Hepatocyte (in vitro differentiated cells): ENCODE measurements around the gene TXNRD2. TPM values are rescaled to one million over a fixed set of nuclear protein-coding genes. Genes with fewer than 3 reads are reported as not detected.

ENCODE experiments used
- DNase-seq: peaks from one replicate; pipeline ENCODE4 v3.0.0-alpha.2; 2016; ENCODE audit warnings: low spot score
- H2AFZ ChIP-seq: fragments of 200-600 bp; sonication (generic); 2 replicates; pipeline ENCODE4 v1.6.0; 2016; ENCODE audit warnings: antibody characterized with exemption, mild to moderate bottlenecking
- H3K27ac ChIP-seq: fragments of 200-600 bp; sonication (generic); 2 replicates; pipeline ENCODE4 v1.5.1; 2016; ENCODE audit warnings: mild to moderate bottlenecking
- H3K27me3 ChIP-seq: fragments of 200-600 bp; sonication (generic); 2 replicates; pipeline ENCODE4 v1.6.1; 2016
- H3K36me3 ChIP-seq: fragments of 200-600 bp; sonication (generic); replicated peaks from 2 replicates; pipeline ENCODE4 v1.5.1; 2016; ENCODE audit warnings: low read depth; ENCODE audit not compliant: insufficient read depth
- H3K4me1 ChIP-seq: fragments of 200-600 bp; sonication (generic); 2 replicates; pipeline ENCODE4 v1.5.1; 2016; ENCODE audit warnings: mild to moderate bottlenecking, moderate library complexity; ENCODE audit not compliant: insufficient read depth
- H3K4me2 ChIP-seq: fragments of 200-600 bp; sonication (generic); 2 replicates; pipeline ENCODE4 v1.6.0; 2016
- H3K4me3 ChIP-seq: fragments of 200-600 bp; sonication (generic); 2 replicates; pipeline ENCODE4 v1.5.1; 2016; ENCODE audit warnings: mild to moderate bottlenecking
- H3K79me2 ChIP-seq: fragments of 200-600 bp; sonication (generic); 2 replicates; pipeline ENCODE4 v1.6.0; 2017; ENCODE audit warnings: mild to moderate bottlenecking
- H3K9me2 ChIP-seq: fragments of 200-600 bp; sonication (generic); replicated peaks from 2 replicates; pipeline ENCODE4 v1.6.0; 2017; ENCODE audit warnings: mild to moderate bottlenecking; ENCODE audit not compliant: insufficient read depth
- H3K9me3 ChIP-seq: fragments of 200-600 bp; sonication (generic); 2 replicates; pipeline ENCODE4 v1.5.1; 2016; ENCODE audit warnings: low read depth, mild to moderate bottlenecking
- H4K20me1 ChIP-seq: fragments of 200-600 bp; sonication (generic); 2 replicates; pipeline ENCODE4 v1.6.0; 2016; ENCODE audit warnings: mild to moderate bottlenecking; ENCODE audit not compliant: insufficient read depth, poor library complexity, severe bottlenecking
- EZH2 ChIP-seq: fragments of 200-600 bp; sonication (generic); IDR thresholded peaks from 2 replicates; pipeline ENCODE4 v1.6.1; 2016; ENCODE audit warnings: antibody characterized with exemption, mild to moderate bottlenecking, borderline replicate concordance
- EZH2phosphoT487 ChIP-seq: fragments of 200-600 bp; sonication (generic); IDR thresholded peaks from one replicate; pipeline ENCODE4 v1.6.1; 2018; ENCODE audit warnings: antibody characterized with exemption, mild to moderate bottlenecking, low read depth, moderate library complexity; ENCODE audit not compliant: unreplicated experiment, severe bottlenecking
- WGBS: methylation state at CpG from one replicate; pipeline ENCODE4 v1.1.6; 2016; ENCODE audit warnings: low lambda C conversion rate; ENCODE audit errors: missing lambda C conversion rate; 5-methylcytosine and 5-hydroxymethylcytosine counted together
- polyA plus RNA-seq: library from polyadenylated mRNA; unstranded; fragments of >200 nt; fragmentation: Nextera tagmentation; extraction: Ambion mirVana; gene quantifications from 2 replicates; pipeline ENCODE4 v1.2.1, GENCODE V29; 2016
- total RNA-seq: library from RNA; depleted of rRNA; stranded (reverse); fragments of >200 nt; gene quantifications from 2 replicates; pipeline ENCODE4 v1.2.3, GENCODE V29; 2014
- TF ChIP-seq, protein P1 (sequence below): fragments of 200-600 bp; sonication (generic); IDR thresholded peaks from 2 replicates; pipeline ENCODE4 v1.5.1; 2016; ENCODE audit warnings: antibody characterized with exemption, mild to moderate bottlenecking; ENCODE audit not compliant: poor library complexity

The TXNRD2 gene
- total and polyA plus RNA-seq, 2 experiments from 2014 or later: 0.60 to 2.1 TPM

- Histone ChIP-seq H3K4me1 (no peaks in the 10 kb centered on the region), H3K27ac (no peak overlapping the region), H3K27me3 (no peaks in the 10 kb centered on the region), H3K36me3 (no peaks in the 10 kb centered on the region), H4K20me1 (no peaks in the 10 kb centered on the region), H2AFZ (no peak overlapping the region), H3K4me2 (no peak overlapping the region), H3K4me3 (no peak overlapping the region), H3K79me2 (no peaks in the 10 kb centered on the region), H3K9me3 (no peaks in the 10 kb centered on the region), H3K9me2 (no peaks in the 10 kb centered on the region)
- DNase-seq: no peak
- WGBS: 93% methylated on average over 13 of the region's 13 CpGs
- TF ChIP-seq EZH2 (no peak), EZH2phosphoT487 (no peak)
- TF ChIP-seq, protein P1, sequence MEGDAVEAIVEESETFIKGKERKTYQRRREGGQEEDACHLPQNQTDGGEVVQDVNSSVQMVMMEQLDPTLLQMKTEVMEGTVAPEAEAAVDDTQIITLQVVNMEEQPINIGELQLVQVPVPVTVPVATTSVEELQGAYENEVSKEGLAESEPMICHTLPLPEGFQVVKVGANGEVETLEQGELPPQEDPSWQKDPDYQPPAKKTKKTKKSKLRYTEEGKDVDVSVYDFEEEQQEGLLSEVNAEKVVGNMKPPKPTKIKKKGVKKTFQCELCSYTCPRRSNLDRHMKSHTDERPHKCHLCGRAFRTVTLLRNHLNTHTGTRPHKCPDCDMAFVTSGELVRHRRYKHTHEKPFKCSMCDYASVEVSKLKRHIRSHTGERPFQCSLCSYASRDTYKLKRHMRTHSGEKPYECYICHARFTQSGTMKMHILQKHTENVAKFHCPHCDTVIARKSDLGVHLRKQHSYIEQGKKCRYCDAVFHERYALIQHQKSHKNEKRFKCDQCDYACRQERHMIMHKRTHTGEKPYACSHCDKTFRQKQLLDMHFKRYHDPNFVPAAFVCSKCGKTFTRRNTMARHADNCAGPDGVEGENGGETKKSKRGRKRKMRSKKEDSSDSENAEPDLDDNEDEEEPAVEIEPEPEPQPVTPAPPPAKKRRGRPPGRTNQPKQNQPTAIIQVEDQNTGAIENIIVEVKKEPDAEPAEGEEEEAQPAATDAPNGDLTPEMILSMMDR: no peak
These were observed 21.8 kb downstream of the TXNRD2 start for GRCh38 chr22:19919701-19920363.

- H3K36me3 ChIP-seq: no peaks in the 10 kb centered on the region
- no peak for TF ChIP-seq EZH2phosphoT487
- TF ChIP-seq, protein P1: no peak
- no peak for TF ChIP-seq EZH2
- no peak overlapping the region for H3K27ac ChIP-seq
- DNase-seq: no peak
- H3K4me1 ChIP-seq: no peaks in the 10 kb centered on the region
- H3K9me2 ChIP-seq: no peaks in the 10 kb centered on the region
- 81% methylated on average over 23 of the region's 23 CpGs for WGBS
- no peak overlapping the region for H3K4me2 ChIP-seq
- H2AFZ ChIP-seq: no peak overlapping the region
- H3K27me3 ChIP-seq: no peaks in the 10 kb centered on the region
- H3K79me2 ChIP-seq: no peaks in the 10 kb centered on the region
- no peaks in the 10 kb centered on the region for H4K20me1 ChIP-seq
- no peak overlapping the region for H3K4me3 ChIP-seq
- H3K9me3 ChIP-seq: no peaks in the 10 kb centered on the region
These were observed 23.1 kb downstream of the TXNRD2 start for GRCh38 chr22:19918332-19919106.

- H3K79me2 ChIP-seq: no peaks in the 10 kb centered on the region
- no peak overlapping the region for H3K4me2 ChIP-seq
- H3K27me3 ChIP-seq: no peaks in the 10 kb centered on the region
- no peak overlapping the region for H2AFZ ChIP-seq
- no peak overlapping the region for H3K27ac ChIP-seq
- DNase-seq: no peak
- no peaks in the 10 kb centered on the region for H3K9me2 ChIP-seq
- 87% methylated on average over 12 of the region's 12 CpGs for WGBS
- no peaks in the 10 kb centered on the region for H3K4me1 ChIP-seq
- H3K36me3 ChIP-seq: no peaks in the 10 kb centered on the region
- no peaks in the 10 kb centered on the region for H3K9me3 ChIP-seq
- no peaks in the 10 kb centered on the region for H4K20me1 ChIP-seq
- no peak overlapping the region for H3K4me3 ChIP-seq
- TF ChIP-seq EZH2: no peak
- TF ChIP-seq, protein P1: no peak
- TF ChIP-seq EZH2phosphoT487: no peak
These were observed 24.1 kb downstream of the TXNRD2 start for GRCh38 chr22:19917389-19918138.
